RPMI7951 (cell line): ENCODE measurements around the gene PPME1. TPM values are rescaled to one million over a fixed set of nuclear protein-coding genes. Genes with fewer than 3 reads are reported as not detected.

Experiments
- DNase-seq: peaks from one replicate; pipeline ENCODE4 v3.0.0-alpha.2; 2012; ENCODE audit warnings: low read depth
- total RNA-seq: library from RNA; depleted of rRNA; stranded (reverse); fragments of >200 nt; shearing (Covaris generic); gene quantifications from 2 replicates; pipeline ENCODE4 v1.2.3, GENCODE V29; 2014; rRNA removed

Gene PPME1
- total RNA-seq, 1 experiment from 2014 or later = 63.8 TPM

GRCh38 chr11:74279256-74279655, 108.2 kb downstream of the PPME1 start:
- DNase-seq = no peak

- no peak for DNase-seq
Measured at GRCh38 chr11:74280494-74280893, 109.4 kb downstream of the PPME1 start.

GRCh38 chr11:74282421-74282820, 111.3 kb downstream of the PPME1 start:
- DNase-seq = no peak

GRCh38 chr11:74282914-74283371, 111.9 kb downstream of the PPME1 start:
- peak; percentile 46 for DNase-seq

GRCh38 chr11:74283580-74284180, 112.6 kb downstream of the PPME1 start:
- DNase-seq = no peak

GRCh38 chr11:74284466-74284865, 113.4 kb downstream of the PPME1 start:
- DNase-seq = peak; percentile 21

- peak; percentile 84 for DNase-seq
Measured at GRCh38 chr11:74288161-74288560, 117.1 kb downstream of the PPME1 start.

- DNase-seq = no peak
Measured at GRCh38 chr11:74288911-74289310, 117.8 kb downstream of the PPME1 start.

- no peak for DNase-seq
Measured at GRCh38 chr11:74297484-74297883, 126.4 kb downstream of the PPME1 start.

- DNase-seq = no peak
Measured at GRCh38 chr11:74299015-74299414, 127.9 kb downstream of the PPME1 start.

Other genes starting within 250 kb of the PPME1 start
- gene DNAJB13, start 220.3 kb upstream of the PPME1 start, total RNA-seq = 0.12 and 1.2 TPM in 2 replicates
- 11.8 and 16.1 TPM in 2 replicates for gene UCP2, start 188.4 kb upstream of the PPME1 start, total RNA-seq
- 0.10 and 0.60 TPM in 2 replicates for gene UCP3, start 162.2 kb upstream of the PPME1 start, total RNA-seq
- 11.8 and 16.1 TPM in 2 replicates for gene C2CD3, start 287 bp upstream of the PPME1 start, total RNA-seq
- gene P4HA3, start 140.4 kb downstream of the PPME1 start, total RNA-seq = 5.2 and 7.7 TPM in 2 replicates
- 5.8 and 5.9 TPM in 2 replicates for gene PGM2L1, start 227.1 kb downstream of the PPME1 start, total RNA-seq